H1 (cell line): Measurements from ENCODE around the gene SEPTIN2. TPM values are rescaled to one million over a fixed set of nuclear protein-coding genes. Genes with fewer than 3 reads are reported as not detected.

ENCODE experiments used
- CTCF ChIA-PET: fragments of 300-600 bp; sonication (Branson Sonifier 250); formaldehyde crosslinking; loops from one replicate; lab custom pipeline; 2021; ENCODE audit not compliant: partially characterized antibody; lab: Charles Lee
- POLR2A ChIA-PET: fragments of 300-600 bp; sonication (Branson Sonifier 250); formaldehyde crosslinking; loops from one replicate; lab custom pipeline; 2021; ENCODE audit warnings: inconsistent platforms; ENCODE audit not compliant: partially characterized antibody; lab: Charles Lee
- DNase-seq, 2 experiments: peaks; one replicate each; pipeline versions ENCODE4 v3.0.0 to v3.0.0-alpha.2; 2010 to 2022; ENCODE audit warnings: low spot score in 2 of 2, low read depth in 1 of 2, mixed read lengths in 1 of 2
- FAIRE-seq: peaks from 2 replicates; lab custom pipeline; 2011; peaks lifted over from hg19 to GRCh38; lab: Jason Lieb, UNC
- H2AFZ ChIP-seq: 2 replicates; pipeline ENCODE4 v1.8.1; 2012; ENCODE audit warnings: low read length, inconsistent platforms
- H2AK5ac ChIP-seq: 2 replicates; pipeline ENCODE4 v1.6.1; 2013; ENCODE audit warnings: low read depth, low read length
- H2BK120ac ChIP-seq: replicated peaks from 2 replicates; pipeline ENCODE3; 2013; ENCODE audit warnings: low read depth, low read length, inconsistent platforms
- H2BK12ac ChIP-seq: 2 replicates; pipeline ENCODE4 v1.6.1; 2013; ENCODE audit warnings: low read depth, low read length
- H2BK15ac ChIP-seq: 2 replicates; pipeline ENCODE4 v1.6.1; 2013; ENCODE audit warnings: low read length
- H2BK20ac ChIP-seq: 2 replicates; pipeline ENCODE4 v1.6.1; 2013; ENCODE audit warnings: low read length
- H2BK5ac ChIP-seq: 2 replicates; pipeline ENCODE4 v1.6.1; 2013; ENCODE audit warnings: low read depth, low read length
- H3K14ac ChIP-seq: 2 replicates; pipeline ENCODE4 v1.6.1; 2013; ENCODE audit warnings: inconsistent platforms; ENCODE audit not compliant: insufficient read length
- H3K18ac ChIP-seq: 2 replicates; pipeline ENCODE4 v1.6.1; 2013; ENCODE audit warnings: low read length; ENCODE audit errors: extremely low read depth
- H3K23ac ChIP-seq: 2 replicates; pipeline ENCODE4 v1.6.1; 2013; ENCODE audit warnings: inconsistent platforms; ENCODE audit not compliant: insufficient read length
- H3K23me2 ChIP-seq: 2 replicates; pipeline ENCODE4 v1.6.1; 2013; ENCODE audit warnings: low read depth, low read length
- H3K27ac ChIP-seq: 2 replicates; pipeline ENCODE4 v1.6.1; 2011; ENCODE audit warnings: low read depth, low read length, inconsistent platforms
- H3K27me3 ChIP-seq, 4 experiments: replicated peaks in 1 of 4; 1 replicate in 1 of 4; 2 replicates in 3 of 4; pipeline versions ENCODE4 v1.6.1 to v1.8.1; 2011 to 2013; ENCODE audit warnings: low read length in 3 of 4, mild to moderate bottlenecking in 3 of 4, inconsistent platforms in 2 of 4, mixed read lengths in 2 of 4, moderate library complexity in 1 of 4; ENCODE audit not compliant: control insufficient read depth in 3 of 4, insufficient read depth in 3 of 4; ENCODE audit errors: extremely low read depth in 1 of 4
- H3K36me3 ChIP-seq, 4 experiments: 2 replicates each; pipeline versions ENCODE4 v1.6.1 to v1.8.1; 2011 to 2013; ENCODE audit warnings: mild to moderate bottlenecking in 4 of 4, low read length in 3 of 4, moderate library complexity in 2 of 4, control low read depth in 1 of 4, inconsistent platforms in 1 of 4; ENCODE audit not compliant: insufficient read depth in 4 of 4, control insufficient read depth in 2 of 4
- H3K4ac ChIP-seq: replicated peaks from 2 replicates; pipeline ENCODE3; 2013; ENCODE audit warnings: low read length, low read depth, mixed read lengths, inconsistent platforms; ENCODE audit not compliant: insufficient read length
- H3K4me1 ChIP-seq, 4 experiments: replicated peaks in 1 of 4; 1 replicate in 1 of 4; 2 replicates in 3 of 4; pipeline versions ENCODE4 v1.6.1 to v1.8.1; 2011 to 2013; ENCODE audit warnings: low read length in 3 of 4, inconsistent platforms in 2 of 4, mixed read lengths in 1 of 4; ENCODE audit not compliant: insufficient read depth in 4 of 4, control insufficient read depth in 3 of 4
- H3K4me2 ChIP-seq, 2 experiments: 2 replicates each; pipeline versions ENCODE4 v1.6.1 to v1.8.1; 2011 to 2013; ENCODE audit warnings: low read depth in 2 of 2, low read length in 2 of 2, control low read depth in 1 of 2, inconsistent platforms in 1 of 2, mild to moderate bottlenecking in 1 of 2; ENCODE audit not compliant: insufficient read depth in 1 of 2
- H3K4me3 ChIP-seq, 4 experiments: fragments of 200-600, 300-600 bp in 1 of 4; sonication (generic), shearing (Covaris generic), sonication (Bioruptor Twin) in 1 of 4; 2 replicates each; pipeline versions ENCODE4 v1.5.1 to v1.8.1; 2011 to 2016; ENCODE audit warnings: low read length in 4 of 4, low read depth in 3 of 4, control low read depth in 2 of 4, inconsistent platforms in 2 of 4, mild to moderate bottlenecking in 2 of 4, mixed read lengths in 1 of 4, moderate library complexity in 1 of 4; ENCODE audit not compliant: insufficient read depth in 2 of 4; ENCODE audit errors: extremely low read depth in 1 of 4
- H3K56ac ChIP-seq: replicated peaks from 2 replicates; pipeline ENCODE3; 2013; ENCODE audit warnings: low read depth, mild to moderate bottlenecking, mixed read lengths, low read length, inconsistent platforms; ENCODE audit not compliant: insufficient read length
- H3K79me1 ChIP-seq: 2 replicates; pipeline ENCODE4 v1.6.1; 2013; ENCODE audit warnings: low read depth, low read length, control low read depth
- H3K79me2 ChIP-seq, 2 experiments: 2 replicates each; pipeline versions ENCODE4 v1.6.1 to v1.8.1; 2012 to 2013; ENCODE audit warnings: low read length in 2 of 2, mild to moderate bottlenecking in 2 of 2, inconsistent platforms in 1 of 2; ENCODE audit not compliant: insufficient read depth in 2 of 2, control insufficient read depth in 1 of 2
- H3K9ac ChIP-seq, 4 experiments: replicated peaks in 1 of 4; 1 replicate in 1 of 4; 2 replicates in 3 of 4; pipeline versions ENCODE4 v1.6.1 to v1.8.1; 2011 to 2013; ENCODE audit warnings: low read depth in 3 of 4, low read length in 3 of 4, control low read depth in 2 of 4, mild to moderate bottlenecking in 2 of 4, moderate library complexity in 2 of 4, inconsistent platforms in 1 of 4; ENCODE audit errors: extremely low read depth in 1 of 4
- H3K9me3 ChIP-seq, 2 experiments: 2 replicates each; pipeline versions ENCODE4 v1.6.1 to v1.8.1; 2012 to 2013; ENCODE audit warnings: mild to moderate bottlenecking in 2 of 2, moderate library complexity in 2 of 2, control low read depth in 1 of 2, inconsistent platforms in 1 of 2, low read depth in 1 of 2, low read length in 1 of 2, mixed read lengths in 1 of 2; ENCODE audit not compliant: insufficient read depth in 2 of 2
- H4K20me1 ChIP-seq, 2 experiments: replicated peaks in 1 of 2; 2 replicates each; pipeline versions ENCODE3 to v1.8.1; 2011 to 2013; ENCODE audit warnings: inconsistent platforms in 2 of 2, low read length in 2 of 2, mild to moderate bottlenecking in 1 of 2; ENCODE audit not compliant: insufficient read depth in 2 of 2, control insufficient read depth in 1 of 2
- H4K5ac ChIP-seq: 2 replicates; pipeline ENCODE4 v1.6.1; 2013; ENCODE audit warnings: low read length, low read depth, mixed read lengths, inconsistent platforms; ENCODE audit not compliant: insufficient read length
- H4K8ac ChIP-seq: 2 replicates; pipeline ENCODE4 v1.8.0; 2013; ENCODE audit warnings: mild to moderate bottlenecking, moderate library complexity, low read length, inconsistent platforms; ENCODE audit not compliant: insufficient read depth; ENCODE audit errors: extremely low read depth
- H4K91ac ChIP-seq: replicated peaks from 2 replicates; pipeline ENCODE3; 2013; ENCODE audit warnings: low read length, mixed read lengths, inconsistent platforms; ENCODE audit not compliant: insufficient read length
- BACH1 ChIP-seq: IDR thresholded peaks from 2 replicates; pipeline ENCODE4 v1.6.1; 2012; ENCODE audit warnings: low read length, improper control_type of control experiment
- BRCA1 ChIP-seq: IDR thresholded peaks from 2 replicates; pipeline ENCODE4 v1.6.1; 2012; ENCODE audit warnings: low read depth, low read length, improper control_type of control experiment
- CBX8 ChIP-seq: fragments of 300-800, 300-1000 bp; sonication (generic); IDR thresholded peaks from 2 replicates; pipeline ENCODE4 v1.7.1; 2016; ENCODE audit warnings: low read depth, low read length, borderline replicate concordance
- GTF2F1 ChIP-seq: IDR thresholded peaks from 2 replicates; pipeline ENCODE4 v1.6.1; 2012; ENCODE audit warnings: low read depth, low read length, improper control_type of control experiment, borderline replicate concordance
- HDAC2 ChIP-seq, 2 experiments: fragments of 300-600 bp in 1 of 2; sonication (generic) in 1 of 2; IDR thresholded peaks; 2 replicates each; pipeline ENCODE4 v1.6.1; 2011 to 2012; ENCODE audit warnings: low read depth in 2 of 2, low read length in 2 of 2, mild to moderate bottlenecking in 2 of 2, moderate library complexity in 2 of 2, borderline replicate concordance in 1 of 2, inconsistent platforms in 1 of 2
- NANOG ChIP-seq: IDR thresholded peaks from 2 replicates; pipeline ENCODE4 v1.6.1; 2011; ENCODE audit warnings: low read length, low read depth, mild to moderate bottlenecking, inconsistent platforms; ENCODE audit not compliant: insufficient read depth, poor library complexity, severe bottlenecking
- SIRT6 ChIP-seq: IDR thresholded peaks from one replicate; pipeline ENCODE4 v1.7.1; 2012; ENCODE audit warnings: low read length, inconsistent platforms
- SP1 ChIP-seq: IDR thresholded peaks from 2 replicates; pipeline ENCODE4 v1.6.1; 2011; ENCODE audit warnings: low read depth, low read length
- SP2 ChIP-seq: IDR thresholded peaks from 2 replicates; pipeline ENCODE4 v1.6.1; 2012; ENCODE audit warnings: mild to moderate bottlenecking, low read length, inconsistent platforms
- SRF ChIP-seq: IDR thresholded peaks from 2 replicates; pipeline ENCODE4 v1.6.1; 2011; ENCODE audit warnings: mild to moderate bottlenecking, low read depth, low read length, moderate library complexity
- WGBS, 2 experiments: shearing (Covaris generic) in 1 of 2; methylation state at CpG; one replicate each; pipeline versions ENCODE4 v1.1.6 to v1.1.7; 2013 to 2015; ENCODE audit warnings: low lambda C conversion rate in 2 of 2, mixed read lengths in 2 of 2, inconsistent platforms in 1 of 2, low coverage in 1 of 2, missing lambda C conversion rate in 1 of 2; ENCODE audit not compliant: insufficient replicate concordance in 2 of 2, insufficient coverage in 1 of 2, insufficient read length in 1 of 2; ENCODE audit errors: extremely low coverage in 1 of 2, missing lambda C conversion rate in 1 of 2; 5-methylcytosine and 5-hydroxymethylcytosine counted together
- polyA plus RNA-seq, 7 experiments: library from polyadenylated mRNA; depleted of rRNA in 3 of 7; stranded (reverse) in 5 of 7; unstranded in 2 of 7; fragments of >200 nt in 5 of 7; fragments of 200-250 nt in 2 of 7; gene quantifications; 1 replicate in 5 of 7; 2 replicates in 1 of 7; 4 replicates in 1 of 7; pipeline versions ENCODE4 v1.2.1 to v1.2.3, GENCODE V29; 2011 to 2013; ENCODE audit warnings: missing spikeins in 2 of 7, mixed read lengths in 2 of 7
- total RNA-seq: library from RNA; stranded (reverse); fragmentation: NEBNext Ultra II Directional; extraction: Animal tissue kit (Norgen Biotek cat#: 25700); gene quantifications from 2 replicates; pipeline ENCODE4 v1.2.1, GENCODE V29; 2021
- TF ChIP-seq, protein P1 (sequence below): IDR thresholded peaks from 2 replicates; pipeline ENCODE4 v1.6.1; 2011; ENCODE audit warnings: low read length, improper control_type of control experiment
- TF ChIP-seq, protein P2 (sequence below): IDR thresholded peaks from 2 replicates; pipeline ENCODE4 v1.6.1; 2012; ENCODE audit warnings: inconsistent platforms

SEPTIN2 gene
- total and polyA plus RNA-seq, 2 of the 8 experiments (the other 6 are each of a cell fraction or from before 2014, with no cell fraction given): 392 to 650 TPM

DNA sequence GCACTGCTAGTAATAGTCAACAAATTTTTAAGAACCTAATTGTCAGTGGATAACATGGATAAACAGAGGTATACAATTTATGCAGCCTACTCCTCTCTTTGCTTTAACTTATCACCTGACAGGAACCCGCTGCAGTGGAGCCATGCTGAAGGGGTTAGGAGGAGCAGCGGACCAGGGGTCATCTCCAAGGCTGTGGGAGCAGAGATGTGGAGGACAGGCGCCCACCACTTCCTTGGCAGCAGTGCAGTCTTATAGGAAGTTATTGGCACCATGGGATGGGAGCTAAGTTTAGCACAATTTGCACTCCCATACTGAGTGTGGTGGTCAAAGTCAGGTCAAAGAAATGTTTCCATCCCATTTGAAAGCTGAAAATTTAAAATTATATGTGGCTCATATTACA, 35.9 kb upstream of the SEPTIN2 start:
- H3K79me2 ChIP-seq: peaks cover 7 to 83% of the 10 kb centered on the region in 2 experiments; a peak in 3 of 4 replicates
- CTCF ChIA-PET: interaction anchor here (2.8 to 2.9 kb wide), 2 partner anchors 10 to 13 kb away, joined by 6 to 9 read pairs; no protein-coding TSS in a partner anchor
- no peak overlapping the region for H4K8ac ChIP-seq
- H3K4ac ChIP-seq: no peak overlapping the region
- peaks cover 2 to 5% of the 10 kb centered on the region in 2 experiments for H4K20me1 ChIP-seq
- no peak overlapping the region for H2BK20ac ChIP-seq
- H2BK5ac ChIP-seq: no peak overlapping the region; the same call in 1 of the 2 replicates
- no peaks in the 10 kb centered on the region for H3K27me3 ChIP-seq
- DNase-seq: no peak
- no peak overlapping the region for H3K18ac ChIP-seq
- no peak overlapping the region for H4K5ac ChIP-seq
- no peak overlapping the region for H2BK12ac ChIP-seq
- POLR2A ChIA-PET: interaction anchor here (0.8 to 2.7 kb wide), 3 partner anchors 11 to 43 kb away, joined by 4 to 9 read pairs (median 6); no protein-coding TSS in a partner anchor
- no peaks in the 10 kb centered on the region for H3K9me3 ChIP-seq
- H3K27ac ChIP-seq: no peak overlapping the region
- no peak overlapping the region for H3K56ac ChIP-seq
- no peak overlapping the region for H3K9ac ChIP-seq
- H4K91ac ChIP-seq: no peak overlapping the region
- H3K4me1 ChIP-seq: peaks cover 0 to 7% (median 5%) of the 10 kb centered on the region in 4 experiments; a peak in 5 of 7 replicates
- WGBS, 2 experiments: 88% methylated on average over 3 of the region's 3 CpGs; no CpG with 5 or more reads in 1 of the 2 experiments
- H2AFZ ChIP-seq: no peak overlapping the region
- H3K14ac ChIP-seq: no peak overlapping the region
- no peaks in the 10 kb centered on the region for H3K23me2 ChIP-seq
- H3K4me3 ChIP-seq: no peak overlapping the region
- no peak overlapping the region for H3K4me2 ChIP-seq
- H3K79me1 ChIP-seq: peaks cover 3% of the 10 kb centered on the region; the same call in 1 of the 2 replicates
- FAIRE-seq: no peak
- no peak overlapping the region for H2BK120ac ChIP-seq
- H2BK15ac ChIP-seq: no peak overlapping the region
- H3K36me3 ChIP-seq: no peaks in the 10 kb centered on the region; a peak in 1 of 8 replicates
- H3K23ac ChIP-seq: no peak overlapping the region
- H2AK5ac ChIP-seq: no peak overlapping the region
- TF ChIP-seq, protein P1, sequence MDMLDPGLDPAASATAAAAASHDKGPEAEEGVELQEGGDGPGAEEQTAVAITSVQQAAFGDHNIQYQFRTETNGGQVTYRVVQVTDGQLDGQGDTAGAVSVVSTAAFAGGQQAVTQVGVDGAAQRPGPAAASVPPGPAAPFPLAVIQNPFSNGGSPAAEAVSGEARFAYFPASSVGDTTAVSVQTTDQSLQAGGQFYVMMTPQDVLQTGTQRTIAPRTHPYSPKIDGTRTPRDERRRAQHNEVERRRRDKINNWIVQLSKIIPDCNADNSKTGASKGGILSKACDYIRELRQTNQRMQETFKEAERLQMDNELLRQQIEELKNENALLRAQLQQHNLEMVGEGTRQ: no peak
- no peak for TF ChIP-seq SP2
- no peak for TF ChIP-seq BRCA1
- no peak for TF ChIP-seq GTF2F1
- no peak for TF ChIP-seq NANOG
- TF ChIP-seq, protein P2, sequence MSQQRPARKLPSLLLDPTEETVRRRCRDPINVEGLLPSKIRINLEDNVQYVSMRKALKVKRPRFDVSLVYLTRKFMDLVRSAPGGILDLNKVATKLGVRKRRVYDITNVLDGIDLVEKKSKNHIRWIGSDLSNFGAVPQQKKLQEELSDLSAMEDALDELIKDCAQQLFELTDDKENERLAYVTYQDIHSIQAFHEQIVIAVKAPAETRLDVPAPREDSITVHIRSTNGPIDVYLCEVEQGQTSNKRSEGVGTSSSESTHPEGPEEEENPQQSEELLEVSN: no peak
- TF ChIP-seq HDAC2 (IDR thresholded peaks at IDR 0.05; ENCODE audit: borderline replicate concordance in 1 of 2, low read depth in 2 of 2, low read length in 2 of 2): no peak
- TF ChIP-seq SIRT6: no peak
- TF ChIP-seq SRF: no peak
- no peak for TF ChIP-seq BACH1
- no peak for TF ChIP-seq CBX8
- no peak for TF ChIP-seq SP1
